ENCODE results near the gene ZBTB46.
"Not testable (repeated sequence)": the region's sequence is repeated elsewhere in the genome, so short reads cannot be mapped to it uniquely, and the experiment has no call there.

ZBTB46 gene

GRCh38 chr20:63857764-63858392 lies 26.8 kb upstream of the ZBTB46 start:
- no peak for DNase-seq

DNA sequence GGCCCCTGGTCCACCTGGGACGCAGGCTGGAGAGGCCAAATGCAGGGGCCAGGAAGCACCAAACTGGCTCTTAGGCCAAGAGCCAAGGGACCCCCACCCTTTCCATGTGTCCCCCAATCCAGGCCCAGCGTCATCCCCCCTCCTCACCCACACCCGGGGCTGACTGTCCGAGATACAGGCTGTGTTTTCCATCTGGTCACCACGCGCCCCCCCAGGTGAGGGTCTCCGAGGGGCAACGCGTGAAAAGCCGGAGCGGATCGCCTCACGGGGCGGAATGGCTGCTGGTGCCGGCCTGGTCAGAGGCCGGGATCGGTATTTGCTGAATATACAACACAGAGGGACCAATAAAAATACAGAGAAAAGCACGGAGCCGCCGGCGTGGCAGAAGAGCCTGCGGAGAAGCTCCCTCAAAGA lies 25.0 kb upstream of the ZBTB46 start:
- no peak for DNase-seq

- DNase-seq, result no peak
These were observed 24.5 kb upstream of the ZBTB46 start for GRCh38 chr20:63855363-63856097.

DNA sequence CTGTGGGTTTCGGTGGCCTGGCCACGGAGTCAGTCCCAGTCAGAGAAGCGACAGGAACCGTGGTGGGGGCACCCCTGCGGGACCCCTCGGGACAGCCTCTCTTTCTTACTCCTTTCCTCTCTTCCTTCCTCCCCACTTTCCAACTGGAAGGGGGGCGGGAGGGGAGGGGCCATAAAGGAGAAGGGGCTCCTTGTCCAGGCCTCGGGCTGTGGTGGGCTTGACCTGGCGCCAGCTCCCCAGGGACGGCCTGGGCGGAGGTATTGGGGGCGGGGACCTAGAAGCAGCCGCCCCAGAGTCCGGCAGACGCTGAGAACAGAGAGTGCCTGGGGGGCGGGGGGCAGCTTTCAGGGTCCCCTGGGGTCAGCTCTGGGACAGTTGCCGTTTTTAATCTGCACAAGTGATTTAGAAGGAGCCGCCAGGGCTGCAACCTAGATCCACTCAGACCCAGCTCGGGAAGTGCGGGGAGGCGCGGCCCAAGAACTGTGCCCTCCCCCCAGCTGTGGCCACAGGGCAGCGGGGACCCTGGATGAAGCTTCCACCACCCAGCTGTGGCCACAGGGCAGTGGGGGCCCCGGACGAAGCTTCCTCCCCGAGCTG lies 23.8 kb upstream of the ZBTB46 start:
- DNase-seq, result no peak

- DNase-seq, result no peak
These were observed 23.2 kb upstream of the ZBTB46 start for GRCh38 chr20:63854069-63854765.

GRCh38 chr20:63853733-63854068 lies 22.6 kb upstream of the ZBTB46 start:
- not testable (repeated sequence) for DNase-seq

DNA sequence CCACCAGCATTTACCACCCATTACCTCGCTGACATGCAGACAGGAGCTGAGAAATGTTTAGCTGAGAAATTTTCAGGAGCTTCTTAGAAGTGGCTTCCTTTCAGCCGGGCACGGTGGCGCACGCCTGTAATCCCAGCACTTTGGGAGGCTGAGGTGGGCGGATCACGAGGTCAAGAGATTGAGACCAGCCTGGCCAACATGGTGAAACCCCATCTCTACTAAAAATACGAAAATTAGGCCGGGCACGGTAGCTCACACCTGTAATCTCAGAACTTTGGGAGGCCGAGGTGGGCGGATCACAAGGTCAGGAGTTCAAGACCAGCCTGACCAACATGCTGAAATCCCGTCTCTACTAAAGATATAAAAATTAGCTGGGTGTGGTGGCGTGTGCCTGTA lies 20.5 kb upstream of the ZBTB46 start:
- not testable (repeated sequence) for DNase-seq

GRCh38 chr20:63850689-63851547 lies 19.9 kb upstream of the ZBTB46 start:
- DNase-seq, result no peak

DNA sequence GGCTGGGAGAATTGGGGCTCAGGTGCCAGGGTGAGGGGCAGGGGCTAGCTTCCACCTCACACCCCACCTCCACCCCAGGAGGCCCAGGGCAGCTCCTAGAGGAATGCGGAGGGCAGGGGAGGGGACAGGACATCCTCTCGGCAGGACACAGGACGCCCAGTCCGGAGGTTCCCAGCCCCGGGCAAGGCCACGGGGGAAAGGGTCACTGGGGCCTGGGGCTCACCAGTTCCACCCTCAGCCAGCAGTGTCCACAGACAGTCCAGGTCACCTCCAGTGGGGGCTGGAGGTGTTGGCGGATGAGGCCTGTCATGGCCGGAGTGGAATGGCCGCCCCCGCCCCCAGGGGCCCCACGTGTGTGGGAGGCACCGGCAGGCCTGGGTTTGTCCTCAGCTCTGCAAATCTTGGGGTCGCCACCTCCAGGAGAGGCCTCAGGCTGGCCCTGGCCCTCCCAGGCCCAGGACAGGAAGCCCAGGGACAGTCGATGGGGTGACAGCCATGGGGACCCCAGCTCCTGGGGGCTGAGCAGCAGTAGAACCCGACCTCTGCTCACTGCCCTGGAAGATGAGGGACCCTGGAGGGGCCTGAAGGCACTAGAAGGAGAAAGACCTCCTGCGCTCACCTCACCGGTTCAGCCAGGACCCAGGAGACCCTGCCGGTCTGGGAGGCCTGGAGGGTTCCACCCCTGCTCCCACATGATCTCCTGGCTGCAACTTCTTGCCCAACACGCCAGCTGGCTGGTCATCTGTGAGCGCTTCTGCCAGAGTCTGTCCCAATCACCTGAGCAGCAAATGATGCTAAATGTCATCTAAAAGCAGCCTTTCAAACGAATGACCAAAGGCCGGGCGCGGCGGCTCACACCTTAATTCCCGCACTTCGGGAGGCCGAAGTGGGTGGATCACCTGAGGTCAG lies 17.2 kb upstream of the ZBTB46 start:
- no peak for DNase-seq

GRCh38 chr20:63847237-63848002 lies 16.4 kb upstream of the ZBTB46 start:
- DNase-seq, result no peak

- no peak for DNase-seq
These were observed 15.8 kb upstream of the ZBTB46 start for GRCh38 chr20:63846888-63847236.

- no peak for DNase-seq
These were observed 15.2 kb upstream of the ZBTB46 start for GRCh38 chr20:63846128-63846771.

DNA sequence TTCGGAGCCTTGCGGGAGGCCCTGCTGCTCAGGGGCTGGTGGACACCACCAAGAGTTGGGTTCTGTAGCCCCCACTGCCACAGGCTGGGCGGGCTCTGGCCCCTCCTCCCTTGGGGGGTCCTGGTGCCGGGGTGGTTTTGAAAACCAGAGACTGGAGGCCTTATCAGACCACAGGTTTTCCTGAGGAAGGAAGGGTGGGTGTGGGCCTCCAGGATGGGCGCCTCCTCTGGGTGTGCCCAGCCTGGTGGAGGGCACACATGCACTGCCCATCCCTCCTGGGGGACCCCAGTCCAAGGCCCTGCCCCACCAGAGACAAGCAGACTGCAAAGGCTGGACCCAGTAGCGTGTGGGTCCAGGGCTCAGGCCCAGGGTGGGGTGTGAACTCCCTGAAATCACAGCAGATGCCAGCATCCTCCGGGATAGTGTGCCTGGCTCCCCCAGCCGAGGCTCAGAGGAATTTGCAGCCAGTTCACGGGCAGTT lies 13.5 kb upstream of the ZBTB46 start:
- DNase-seq, result no peak

DNA sequence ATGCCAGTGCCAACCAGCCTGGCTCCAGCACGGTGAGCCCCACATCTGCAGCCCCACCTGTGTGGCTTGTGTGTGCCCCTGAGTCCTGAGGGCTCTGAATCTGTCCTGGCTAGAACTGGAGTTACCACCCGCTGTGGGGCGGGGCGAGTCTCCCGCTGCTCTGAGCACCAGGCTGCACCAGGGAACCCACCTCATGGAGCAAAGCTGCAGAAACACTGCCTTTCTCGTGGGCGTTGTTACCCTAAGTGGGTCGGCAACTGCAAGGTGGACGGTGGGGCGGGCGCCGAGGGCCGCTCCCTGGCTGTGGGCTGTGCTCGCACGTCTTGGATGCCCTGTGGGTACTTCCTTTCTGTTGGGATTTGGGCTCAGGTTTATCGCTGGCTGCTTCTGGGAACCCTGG lies 12.7 kb upstream of the ZBTB46 start:
- DNase-seq, result no peak

DNA sequence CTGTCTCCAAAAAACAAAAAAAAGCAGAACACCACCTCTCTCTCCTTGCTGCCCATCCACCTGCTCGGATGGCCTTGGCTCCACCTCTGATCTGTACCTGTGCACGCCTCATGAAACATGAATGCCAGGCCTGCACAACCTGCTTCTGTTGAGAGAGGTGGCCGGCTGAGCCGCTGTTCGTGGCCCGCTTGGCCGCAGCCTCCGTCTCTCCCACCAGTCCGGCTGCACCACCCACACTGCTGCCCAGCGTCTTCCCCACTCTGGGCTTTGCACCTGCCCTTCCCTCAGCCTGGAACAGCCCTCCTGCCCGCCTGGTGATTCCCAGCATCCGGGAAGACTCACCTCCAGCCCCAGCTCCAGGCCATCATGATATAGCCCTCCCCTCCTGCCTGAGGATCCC lies 12.2 kb upstream of the ZBTB46 start:
- DNase-seq, result no peak

DNA sequence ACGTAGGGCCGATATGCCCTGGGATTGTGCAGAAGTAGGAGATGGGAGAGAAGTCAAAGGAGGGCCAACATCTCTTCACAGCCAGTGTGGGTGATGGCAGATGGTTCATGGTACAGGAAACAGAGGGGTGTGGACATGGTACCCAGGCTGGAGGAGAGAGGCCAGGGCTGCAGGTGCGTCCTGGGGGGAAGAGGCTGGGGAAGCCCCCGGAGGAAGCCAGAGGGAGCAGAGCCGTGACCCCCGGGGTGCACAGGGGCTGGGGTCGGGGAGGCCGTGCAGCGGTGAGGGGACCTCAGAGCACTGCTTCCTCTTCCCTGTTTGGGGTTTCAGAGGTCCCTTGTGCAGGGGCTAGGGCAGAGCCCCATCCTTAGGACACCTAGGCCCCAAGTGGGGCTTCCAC lies 11.2 kb upstream of the ZBTB46 start:
- DNase-seq, result no peak

- DNase-seq, result no peak
These were observed 9.4 kb upstream of the ZBTB46 start for GRCh38 chr20:63840405-63840828.

- no peak for DNase-seq
These were observed 8.6 kb upstream of the ZBTB46 start for GRCh38 chr20:63839620-63840019.

DNA sequence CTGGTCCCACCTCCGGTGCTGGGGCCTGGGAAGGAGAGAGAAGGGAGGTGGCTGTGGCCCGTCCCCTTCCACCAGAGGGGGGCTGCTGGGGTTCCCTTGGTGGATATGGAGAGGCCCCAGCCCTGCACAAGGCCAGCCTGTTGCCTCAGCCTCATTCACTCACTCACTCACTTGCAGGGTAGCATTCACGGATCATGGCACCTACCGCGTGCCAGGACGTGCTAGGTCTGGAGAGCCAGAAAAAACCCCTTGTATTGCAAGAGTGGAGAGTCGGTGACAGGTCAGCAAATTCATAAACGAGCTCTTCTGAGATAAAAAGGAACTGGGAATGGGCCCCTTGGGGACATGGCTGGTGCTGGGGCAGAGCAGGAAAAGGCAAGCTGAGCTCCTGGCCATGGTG lies 6.4 kb upstream of the ZBTB46 start:
- no peak for DNase-seq

Measured in activated CD4-positive, CD25-positive, alpha-beta regulatory T cell treated with anti-CD3 and anti-CD28 coated beads, Interleukin-2, amount 50 U/mL, for 72 hours (primary cell).